Central memory CD8-positive, alpha-beta T cell (primary cell): ENCODE results near the gene PPP4C.
"Not testable (repeated sequence)": the region's sequence is repeated elsewhere in the genome, so short reads cannot be mapped to it uniquely, and the experiment has no call there.

ENCODE experiments used
- ATAC-seq: fragments of 150-1000 bp; cut with Tn5 transposase; replicated peaks from 2 replicates; pipeline ENCODE4 v1.10.0; 2022; ENCODE audit warnings: mild to moderate bottlenecking, moderate FRiP score, moderate number of reproducible peaks; ENCODE audit not compliant: poor library complexity, severe bottlenecking; ENCODE audit errors: extremely low read depth
- DNase-seq, 2 donors: peaks; one replicate each; pipeline ENCODE4 v3.0.0; 2021; ENCODE audit warnings: low spot score in 2 of 2
- H3K27ac Mint-ChIP-seq: one replicate; pipeline ENCODE4 v1.8.0; 2022; ENCODE audit warnings: low read depth, mild to moderate bottlenecking, moderate library complexity, mixed read lengths
- H3K27me3 Mint-ChIP-seq: one replicate; pipeline ENCODE4 v1.8.0; 2022; ENCODE audit warnings: mixed read lengths
- H3K36me3 Mint-ChIP-seq: one replicate; pipeline ENCODE4 v1.8.0; 2022; ENCODE audit warnings: mild to moderate bottlenecking, moderate library complexity, mixed read lengths; ENCODE audit not compliant: insufficient read depth
- H3K4me1 Mint-ChIP-seq: one replicate; pipeline ENCODE4 v1.8.0; 2022; ENCODE audit warnings: mixed read lengths
- H3K4me3 Mint-ChIP-seq: one replicate; pipeline ENCODE4 v1.8.0; 2022; ENCODE audit warnings: mild to moderate bottlenecking, moderate library complexity, mixed read lengths
- H3K9me3 Mint-ChIP-seq: one replicate; pipeline ENCODE4 v1.8.0; 2022; ENCODE audit warnings: mixed read lengths

Gene PPP4C

DNA sequence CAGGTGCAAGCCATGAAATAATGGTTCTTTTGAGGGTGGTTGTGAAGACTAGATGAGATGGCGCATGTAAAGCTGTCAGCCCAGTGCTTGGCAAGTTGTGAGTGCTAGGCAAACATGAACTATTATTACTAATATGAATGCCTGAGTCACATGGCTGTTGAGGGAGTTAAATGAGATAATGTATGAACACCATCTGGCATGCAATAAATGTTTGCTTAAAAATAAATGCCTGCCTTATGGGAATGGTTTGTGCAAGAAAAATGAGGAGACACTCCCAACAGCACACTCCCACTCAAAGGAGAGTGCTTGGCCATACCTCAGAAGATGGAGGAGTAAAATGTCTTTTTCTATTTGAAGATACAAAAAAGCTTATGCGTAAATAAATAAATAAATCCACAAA is 43.6 kb downstream of the PPP4C start:
- H3K27ac Mint-ChIP-seq, result no peak overlapping the region
- no peak for DNase-seq

GRCh38 chr16:30120340-30121105 is 44.7 kb downstream of the PPP4C start:
- DNase-seq (no peak), ATAC-seq (no peak)
- Mint-ChIP-seq H3K4me1 (peaks cover 15% of the 10 kb centered on the region), H3K27ac (no peak overlapping the region), H3K36me3 (peaks cover 14% of the 10 kb centered on the region), H3K27me3 (no peaks in the 10 kb centered on the region), H3K4me3 (no peak overlapping the region), H3K9me3 (no peaks in the 10 kb centered on the region)

More for the DNA sequence above, 43.6 kb downstream of the PPP4C start:
- H3K36me3 Mint-ChIP-seq, result peaks cover 18% of the 10 kb centered on the region
- H3K9me3 Mint-ChIP-seq, result no peaks in the 10 kb centered on the region
- no peak overlapping the region for H3K4me3 Mint-ChIP-seq
- no peaks in the 10 kb centered on the region for H3K27me3 Mint-ChIP-seq
- ATAC-seq, result no peak
- H3K4me1 Mint-ChIP-seq, result peaks cover 15% of the 10 kb centered on the region

- peak overlapping the region; percentile 71 for H3K27ac Mint-ChIP-seq
- DNase-seq (no peak), ATAC-seq (no peak)
- no peaks in the 10 kb centered on the region for H3K9me3 Mint-ChIP-seq
- H3K27me3 Mint-ChIP-seq, result no peaks in the 10 kb centered on the region
- peak overlapping the region; percentile 82 for H3K4me3 Mint-ChIP-seq
- peaks cover 15% of the 10 kb centered on the region for H3K4me1 Mint-ChIP-seq
- H3K36me3 Mint-ChIP-seq, result peaks cover 7% of the 10 kb centered on the region
These were observed 46.2 kb downstream of the PPP4C start for GRCh38 chr16:30121741-30122571.

DNA sequence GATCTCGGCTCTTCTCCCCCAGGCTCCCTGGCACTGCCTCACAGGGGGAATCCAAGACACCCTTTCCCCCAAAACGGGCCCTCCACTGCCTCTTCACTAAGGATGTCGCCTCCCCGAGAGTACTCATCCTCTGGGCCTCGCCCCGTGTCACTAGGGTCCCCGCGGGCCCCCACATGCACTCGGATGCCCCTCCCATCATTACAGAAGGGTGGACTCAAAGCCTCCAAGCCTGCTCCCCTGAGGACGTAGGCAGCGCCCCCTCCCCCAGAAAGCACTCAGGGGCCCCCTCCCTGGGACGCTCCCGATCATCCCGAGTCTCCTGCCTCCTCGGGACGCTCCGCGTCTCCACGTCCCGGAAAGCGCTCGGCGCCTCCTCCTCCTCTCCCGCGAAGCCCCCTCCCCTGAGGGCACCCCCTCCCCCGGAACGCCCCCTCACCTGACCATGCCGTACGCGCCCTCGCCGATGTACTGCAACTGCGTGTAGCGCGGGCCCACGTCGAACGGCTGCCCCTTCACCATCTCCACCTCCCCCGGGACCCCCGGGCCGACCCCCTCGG is 46.9 kb downstream of the PPP4C start:
- peaks cover 7% of the 10 kb centered on the region for H3K36me3 Mint-ChIP-seq
- no peaks in the 10 kb centered on the region for H3K27me3 Mint-ChIP-seq
- ATAC-seq, result peak; percentile 54
- H3K9me3 Mint-ChIP-seq, result no peaks in the 10 kb centered on the region
- no peak for DNase-seq
- peak overlapping the region; percentile 71 for H3K27ac Mint-ChIP-seq
- H3K4me3 Mint-ChIP-seq, result peak overlapping the region; percentile 82
- peaks cover 15% of the 10 kb centered on the region for H3K4me1 Mint-ChIP-seq

DNA sequence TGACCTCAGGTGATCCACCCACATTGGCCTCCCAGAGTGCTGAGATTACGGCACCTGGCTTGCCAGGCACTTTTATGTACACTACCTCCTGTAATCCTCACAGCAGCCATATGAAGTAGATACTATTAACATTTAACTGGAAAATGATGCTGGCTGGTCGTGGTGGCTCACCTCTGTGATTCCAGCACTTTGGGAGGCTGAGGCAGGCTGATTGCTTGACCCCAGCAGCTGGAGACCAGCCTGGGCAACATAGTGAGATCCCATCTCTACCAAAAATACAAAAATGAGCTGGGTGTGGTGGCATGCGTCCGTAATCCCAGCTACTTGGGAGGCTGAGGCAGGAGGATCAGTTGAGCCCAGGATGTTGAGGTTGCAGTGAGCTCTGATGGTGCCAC is 49.2 kb downstream of the PPP4C start:
- Mint-ChIP-seq H3K27ac (no peak overlapping the region), H3K4me1 (peaks cover 13% of the 10 kb centered on the region), H3K4me3 (no peak overlapping the region), H3K36me3 (peaks cover 1% of the 10 kb centered on the region), H3K27me3 (no peaks in the 10 kb centered on the region), H3K9me3 (no peaks in the 10 kb centered on the region)
- ATAC-seq, result no peak
- no peak for DNase-seq

GRCh38 chr16:30125690-30126089 is 49.9 kb downstream of the PPP4C start:
- H3K27me3 Mint-ChIP-seq, H3K4me3 Mint-ChIP-seq, H3K36me3 Mint-ChIP-seq, H3K4me1 Mint-ChIP-seq, H3K27ac Mint-ChIP-seq, H3K9me3 Mint-ChIP-seq, ATAC-seq, DNase-seq: not testable (repeated sequence)

DNA sequence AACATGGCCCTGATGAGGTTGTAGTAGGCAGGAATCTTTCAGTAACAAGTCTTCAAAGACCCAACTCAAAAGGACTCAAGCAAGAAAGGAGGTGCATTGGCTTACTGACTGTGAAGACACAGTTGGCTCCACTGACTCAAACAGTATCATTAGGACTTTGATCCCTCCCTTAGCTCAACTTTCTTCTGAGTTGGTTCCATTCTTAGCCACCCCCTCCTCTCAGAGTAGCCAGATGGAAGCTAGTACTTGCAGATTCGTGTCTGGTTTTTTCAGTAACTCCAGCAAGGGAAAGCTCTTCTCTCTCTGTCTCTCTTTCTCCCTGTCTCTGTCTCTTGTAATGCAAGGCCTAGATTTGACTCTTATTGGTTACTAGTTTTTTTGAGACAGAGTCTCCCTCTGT is 52.2 kb downstream of the PPP4C start:
- H3K27me3 Mint-ChIP-seq, result no peaks in the 10 kb centered on the region
- no peaks in the 10 kb centered on the region for H3K9me3 Mint-ChIP-seq
- no peaks in the 10 kb centered on the region for H3K4me1 Mint-ChIP-seq
- H3K4me3 Mint-ChIP-seq, result no peak overlapping the region
- no peak overlapping the region for H3K27ac Mint-ChIP-seq
- H3K36me3 Mint-ChIP-seq, result peaks cover 6% of the 10 kb centered on the region
- ATAC-seq (no peak), DNase-seq (no peak)

DNA sequence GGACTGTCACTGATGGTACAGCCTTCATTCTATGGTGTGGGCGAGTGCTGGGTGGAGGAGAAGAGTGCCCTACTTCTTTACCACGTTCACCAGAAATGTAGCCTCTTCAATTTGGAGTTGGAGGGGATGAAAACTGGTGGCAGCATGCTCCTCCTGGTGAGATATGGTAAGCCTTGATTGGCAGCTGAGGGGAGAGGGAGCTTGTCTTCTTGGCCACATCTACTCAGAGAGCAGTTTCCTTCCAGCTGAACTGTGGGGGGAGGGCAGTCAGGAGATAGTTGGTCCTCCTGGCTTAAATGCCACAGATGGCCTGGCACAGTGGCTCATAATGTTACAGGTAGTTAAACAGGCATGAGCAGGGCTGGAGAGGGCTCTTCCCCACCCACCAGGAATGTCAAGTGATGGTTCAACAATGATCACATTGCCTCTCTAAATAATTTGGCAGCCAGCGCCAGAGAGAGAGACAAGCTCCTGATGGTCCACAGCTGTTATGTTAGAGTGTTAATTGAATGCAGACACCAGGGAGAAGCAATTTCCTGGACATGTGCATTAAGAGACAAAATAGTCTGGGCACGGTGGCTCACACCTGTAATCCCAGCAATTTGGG is 56.2 kb downstream of the PPP4C start:
- no peaks in the 10 kb centered on the region for H3K9me3 Mint-ChIP-seq
- no peak for DNase-seq
- peaks cover 6% of the 10 kb centered on the region for H3K36me3 Mint-ChIP-seq

GRCh38 chr16:30132591-30132990 is 56.8 kb downstream of the PPP4C start:
- peaks cover 6% of the 10 kb centered on the region for H3K36me3 Mint-ChIP-seq
- no peak overlapping the region for H3K4me3 Mint-ChIP-seq
- H3K27ac Mint-ChIP-seq, result no peak overlapping the region
- no peaks in the 10 kb centered on the region for H3K27me3 Mint-ChIP-seq
- no peaks in the 10 kb centered on the region for H3K9me3 Mint-ChIP-seq
- no peaks in the 10 kb centered on the region for H3K4me1 Mint-ChIP-seq
- ATAC-seq (no peak), DNase-seq (no peak)

More for the DNA sequence above, 56.2 kb downstream of the PPP4C start:
- Mint-ChIP-seq H3K27ac (no peak overlapping the region), H3K4me1 (no peaks in the 10 kb centered on the region), H3K4me3 (no peak overlapping the region), H3K27me3 (no peaks in the 10 kb centered on the region)
- ATAC-seq, result no peak
